Astrocyte of the spinal cord (primary cell): ENCODE measurements around the gene TTLL4.

ENCODE experiments used
- DNase-seq: peaks from one replicate; pipeline ENCODE4 v3.0.0; 2011; ENCODE audit warnings: low read depth, low spot score
- H3K4me3 ChIP-seq: 2 replicates; pipeline ENCODE4 v1.5.1; 2011; ENCODE audit warnings: low read depth, mild to moderate bottlenecking, low read length, moderate library complexity
- in situ Hi-C: cut with HindIII; loops from 2 replicates; pipeline ENCODE4 v1.10.0; 2017; ENCODE audit warnings: low sequenced_read_pairs
- TF ChIP-seq, protein P1 (sequence below): IDR thresholded peaks from 2 replicates; pipeline ENCODE4 v1.5.1; 2012; ENCODE audit warnings: low read depth, mild to moderate bottlenecking, low read length, inconsistent platforms

Gene TTLL4

DNA sequence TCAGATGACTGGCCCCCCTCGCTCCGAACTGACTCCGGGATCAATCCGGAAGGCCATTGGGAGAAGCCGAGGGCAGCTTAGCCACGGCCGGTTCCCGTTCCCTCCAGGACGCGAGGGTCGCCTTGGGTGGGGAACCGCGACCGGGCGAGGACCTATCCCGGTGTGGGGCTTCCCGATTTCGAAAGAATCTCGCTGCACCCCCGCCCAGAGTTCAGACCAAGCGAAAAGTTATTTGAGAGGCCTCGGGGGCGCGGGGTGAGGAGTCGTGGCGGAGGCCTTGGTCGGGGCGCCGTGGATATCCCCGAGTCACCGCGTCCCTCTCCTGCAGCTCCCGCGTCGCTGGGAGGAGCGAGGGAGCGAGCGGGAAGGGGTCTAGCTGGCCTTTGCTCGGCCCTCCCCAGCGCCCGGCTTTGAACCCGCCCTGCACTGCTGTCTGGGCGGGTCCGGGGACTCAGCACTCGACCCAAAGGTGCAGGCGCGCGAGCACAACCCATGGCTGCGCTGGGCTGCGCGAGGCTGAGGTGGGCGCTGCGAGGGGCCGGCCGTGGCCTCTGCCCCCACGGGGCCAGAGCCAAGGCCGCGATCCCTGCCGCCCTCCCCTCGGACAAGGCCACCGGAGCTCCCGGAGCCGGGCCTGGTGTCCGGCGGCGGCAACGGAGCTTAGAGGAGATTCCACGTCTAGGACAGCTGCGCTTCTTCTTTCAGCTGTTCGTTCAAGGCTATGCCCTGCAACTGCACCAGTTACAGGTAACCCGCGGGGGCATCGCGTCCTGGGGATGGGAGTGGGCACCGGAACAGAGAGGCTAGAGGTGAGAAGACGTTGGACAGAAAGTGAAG lies 71.3 kb downstream of the TTLL4 start, which contains the start of gene CYP27A1:
Gene CYP27A1, plus strand, starts transcription at position 457 of the 837 bp plus-strand sequence. Its CDS starts 36 bp downstream, at position 493.
- peak within 1 kb of the TSS; percentile 54 for H3K4me3 ChIP-seq
- in situ Hi-C loops, result no loop called here
- TF ChIP-seq, protein P1, sequence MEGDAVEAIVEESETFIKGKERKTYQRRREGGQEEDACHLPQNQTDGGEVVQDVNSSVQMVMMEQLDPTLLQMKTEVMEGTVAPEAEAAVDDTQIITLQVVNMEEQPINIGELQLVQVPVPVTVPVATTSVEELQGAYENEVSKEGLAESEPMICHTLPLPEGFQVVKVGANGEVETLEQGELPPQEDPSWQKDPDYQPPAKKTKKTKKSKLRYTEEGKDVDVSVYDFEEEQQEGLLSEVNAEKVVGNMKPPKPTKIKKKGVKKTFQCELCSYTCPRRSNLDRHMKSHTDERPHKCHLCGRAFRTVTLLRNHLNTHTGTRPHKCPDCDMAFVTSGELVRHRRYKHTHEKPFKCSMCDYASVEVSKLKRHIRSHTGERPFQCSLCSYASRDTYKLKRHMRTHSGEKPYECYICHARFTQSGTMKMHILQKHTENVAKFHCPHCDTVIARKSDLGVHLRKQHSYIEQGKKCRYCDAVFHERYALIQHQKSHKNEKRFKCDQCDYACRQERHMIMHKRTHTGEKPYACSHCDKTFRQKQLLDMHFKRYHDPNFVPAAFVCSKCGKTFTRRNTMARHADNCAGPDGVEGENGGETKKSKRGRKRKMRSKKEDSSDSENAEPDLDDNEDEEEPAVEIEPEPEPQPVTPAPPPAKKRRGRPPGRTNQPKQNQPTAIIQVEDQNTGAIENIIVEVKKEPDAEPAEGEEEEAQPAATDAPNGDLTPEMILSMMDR, result no peak
- peak; percentile 22 for DNase-seq

DNA sequence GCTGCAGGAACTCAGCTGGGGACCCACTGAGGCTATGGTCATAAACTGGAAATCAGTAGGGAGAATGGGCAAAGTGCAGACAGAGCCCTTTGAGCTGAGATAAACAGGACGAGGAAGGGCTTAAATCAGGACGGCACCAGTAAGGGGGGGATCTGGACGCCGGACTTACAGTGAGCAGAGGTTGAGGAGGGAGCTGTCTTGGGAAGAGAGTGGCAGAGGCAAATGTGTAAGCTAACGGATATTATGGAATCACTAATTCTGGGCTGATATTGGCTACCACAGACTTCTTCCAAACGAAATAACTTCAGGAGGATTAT lies 71.9 kb downstream of the TTLL4 start:
- TF ChIP-seq, protein P1, result no peak
- in situ Hi-C loops, result no loop called here
- peak overlapping the region; percentile 54 for H3K4me3 ChIP-seq
- peak; percentile 7 for DNase-seq

DNA sequence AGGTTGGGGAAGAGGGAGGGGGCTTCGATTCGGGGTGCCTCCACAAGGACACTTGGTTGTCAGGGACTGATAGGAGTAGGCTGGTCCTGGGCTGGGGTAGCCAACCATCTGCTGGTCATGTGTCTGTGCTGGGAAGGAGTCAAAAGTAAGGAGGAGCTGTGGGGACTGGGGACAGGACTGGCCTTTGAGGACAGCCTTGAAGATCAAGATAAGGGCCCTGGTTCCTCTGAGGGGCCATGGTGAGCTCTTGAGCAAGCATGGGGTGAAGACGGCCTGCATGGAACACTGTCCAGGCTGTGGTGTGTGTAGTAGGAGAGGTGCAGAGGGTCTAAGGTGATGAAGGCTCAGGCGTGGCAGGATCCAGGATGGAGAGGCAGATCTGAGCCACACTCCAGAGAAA lies 73.1 kb downstream of the TTLL4 start:
- TF ChIP-seq, protein P1, result no peak
- H3K4me3 ChIP-seq, result no peak overlapping the region
- no peak for DNase-seq
- in situ Hi-C loops, result no loop called here

DNA sequence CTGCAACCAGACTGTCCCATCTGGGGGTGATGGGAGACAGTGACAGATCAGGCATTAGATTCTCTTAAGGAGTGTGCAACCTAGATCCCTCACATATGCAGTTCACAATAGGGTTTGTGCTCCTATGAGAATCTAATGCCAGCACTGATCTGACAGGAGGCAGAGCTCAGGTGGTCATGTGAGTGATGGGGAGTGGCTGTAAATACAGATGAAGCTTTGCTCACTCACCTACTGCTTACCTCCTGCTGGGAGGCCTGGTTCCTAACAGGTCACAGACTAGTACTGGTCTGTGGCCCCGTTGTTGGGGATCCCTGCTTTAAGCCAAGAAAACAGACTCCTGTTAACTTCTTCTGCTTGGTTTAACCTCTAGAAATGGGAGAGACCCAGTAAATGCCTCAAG lies 74.5 kb downstream of the TTLL4 start:
- in situ Hi-C loops, result no loop called here
- TF ChIP-seq, protein P1, result no peak
- DNase-seq, result no peak
- no peak overlapping the region for H3K4me3 ChIP-seq

DNA sequence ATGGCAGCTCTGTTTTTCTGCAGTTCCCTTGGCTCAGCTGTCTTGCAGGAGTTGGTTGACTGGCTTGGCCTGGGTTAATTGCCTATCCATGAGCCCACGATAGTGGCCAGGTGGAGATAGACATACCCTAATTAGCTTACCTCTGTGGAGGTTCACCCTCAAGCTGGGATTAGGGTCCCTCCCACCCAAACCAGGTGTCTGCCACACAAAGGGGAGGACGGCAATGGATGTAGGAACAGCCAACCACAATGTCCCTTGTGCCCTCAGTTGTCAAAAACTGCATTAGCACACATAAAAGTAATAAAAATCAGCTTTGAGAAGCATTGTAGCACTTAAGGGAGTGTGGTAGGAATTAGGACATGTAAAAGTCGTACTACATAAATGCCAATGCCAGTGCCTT lies 75.5 kb downstream of the TTLL4 start:
- DNase-seq, result no peak
- TF ChIP-seq, protein P1, result no peak
- in situ Hi-C loops, result no loop called here
- no peak overlapping the region for H3K4me3 ChIP-seq

DNA sequence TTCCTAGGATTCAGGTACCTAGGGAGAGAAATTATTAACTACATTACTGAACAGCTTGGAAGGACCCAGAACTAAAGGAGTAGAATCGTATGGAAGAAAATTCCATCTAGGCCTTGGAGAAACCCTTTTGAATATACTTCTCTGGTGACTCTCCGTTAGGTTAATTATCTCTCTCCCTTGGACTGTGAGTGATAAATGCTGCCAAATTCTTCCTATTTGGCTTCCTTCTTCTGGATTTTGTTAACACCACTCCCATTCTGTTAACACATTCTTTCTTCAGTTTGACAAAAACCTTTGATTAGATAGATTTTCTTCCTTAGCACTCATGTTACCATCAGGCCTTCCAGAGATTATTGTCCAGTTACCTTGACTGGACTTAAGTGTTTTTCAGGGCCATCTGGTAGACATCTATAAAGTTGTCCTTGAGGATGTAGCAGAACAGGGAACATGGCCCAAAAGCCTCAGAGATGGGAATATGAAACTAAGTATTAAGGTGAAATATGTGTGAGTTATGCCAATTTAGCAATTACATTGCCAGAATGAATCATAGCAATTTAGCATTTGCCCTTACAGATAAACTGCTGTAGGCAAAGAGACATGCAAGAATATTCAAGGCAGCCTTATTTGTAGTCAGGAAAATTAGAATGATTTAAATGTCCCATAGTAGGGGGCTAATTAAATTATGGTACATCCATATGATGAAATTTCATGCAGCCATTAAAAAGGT lies 78.1 kb downstream of the TTLL4 start:
- in situ Hi-C loops, result no loop called here
- TF ChIP-seq, protein P1, result no peak

More for the DNA sequence above, 78.1 kb downstream of the TTLL4 start:
- no peak overlapping the region for H3K4me3 ChIP-seq
- DNase-seq, result no peak
